Inferior parietal cortex (tissue), 1 donor: Measurements from ENCODE around the gene KCNJ1.
A peak's percentile ranks its signal among the peaks of the same experiment; 100 is the strongest.

Experiments
- DNase-seq: peaks from one replicate; pipeline ENCODE4 v3.0.0-alpha.2; 2016; ENCODE audit errors: extremely low spot score

KCNJ1 gene

DNA sequence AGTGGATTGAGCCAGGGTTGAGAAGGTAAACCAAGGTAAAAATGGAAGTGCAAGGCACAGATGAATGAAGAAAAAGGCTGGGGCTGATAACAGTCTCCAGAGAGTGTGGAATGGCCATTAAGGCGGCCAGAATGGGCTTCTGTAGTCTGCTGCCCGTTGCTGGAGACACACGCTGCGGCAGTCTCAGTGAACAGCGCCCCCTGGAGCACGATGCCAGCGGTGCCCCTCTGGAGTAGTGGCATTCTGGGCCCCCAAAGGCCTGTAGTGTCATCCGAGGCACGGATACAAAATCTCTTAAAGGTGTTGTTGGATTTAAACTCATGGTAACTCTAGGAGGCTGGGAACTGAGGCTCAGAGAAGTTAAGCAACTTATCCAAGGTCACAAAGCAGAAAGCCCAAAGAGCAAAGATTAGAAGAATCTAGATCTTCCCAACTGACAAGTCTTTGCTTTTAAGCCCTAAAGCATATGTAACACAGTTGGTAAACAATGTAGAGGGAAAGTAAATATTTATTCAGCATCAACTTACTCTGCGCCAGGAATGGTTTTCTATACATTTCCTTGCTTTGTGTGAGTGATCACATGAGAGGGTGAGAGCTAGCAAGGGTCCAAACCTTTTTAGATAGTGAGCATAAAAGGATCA, 18.2 kb downstream of the KCNJ1 start:
- DNase-seq: no peak

DNA sequence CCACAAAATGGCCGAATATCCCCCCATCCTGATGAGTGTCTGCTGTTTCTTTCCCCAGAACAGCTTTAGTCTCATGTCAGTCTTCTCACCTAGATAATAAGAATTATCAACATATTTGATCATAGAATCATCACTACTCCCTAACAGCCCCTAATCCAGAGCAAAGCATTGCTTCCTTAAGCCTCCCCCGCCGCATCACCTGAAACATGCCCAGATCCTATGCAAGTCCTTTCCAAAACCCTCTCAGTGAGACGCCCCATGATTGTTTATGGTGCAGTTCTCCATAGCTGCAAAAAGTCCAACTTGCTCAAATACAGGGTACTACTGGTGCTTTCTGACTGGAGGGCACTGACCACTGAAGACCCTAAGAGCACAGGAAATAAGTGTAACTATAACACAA, 20.1 kb downstream of the KCNJ1 start:
- no peak for DNase-seq

DNA sequence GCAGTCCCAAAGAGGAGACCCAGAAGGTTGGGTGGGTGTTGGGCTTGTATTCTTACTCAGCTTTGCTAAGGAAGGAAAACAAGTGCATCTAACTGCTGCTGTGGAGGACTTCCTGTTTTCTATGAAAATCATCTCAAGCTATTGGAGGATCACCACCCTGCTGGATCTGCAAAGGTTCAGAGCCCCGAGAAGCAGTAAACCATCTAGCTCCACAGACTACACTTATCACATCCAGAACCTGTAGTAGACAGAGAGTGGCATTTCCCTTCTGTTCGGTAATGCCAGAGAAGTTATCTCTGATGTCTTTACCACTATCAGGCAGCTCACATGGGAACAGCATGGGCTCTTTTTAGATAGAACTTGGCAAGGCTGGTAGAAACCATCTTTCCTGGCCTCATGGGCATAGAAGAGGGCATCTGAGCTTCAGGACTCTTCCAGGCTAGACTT, 21.7 kb downstream of the KCNJ1 start:
- no peak for DNase-seq

DNA sequence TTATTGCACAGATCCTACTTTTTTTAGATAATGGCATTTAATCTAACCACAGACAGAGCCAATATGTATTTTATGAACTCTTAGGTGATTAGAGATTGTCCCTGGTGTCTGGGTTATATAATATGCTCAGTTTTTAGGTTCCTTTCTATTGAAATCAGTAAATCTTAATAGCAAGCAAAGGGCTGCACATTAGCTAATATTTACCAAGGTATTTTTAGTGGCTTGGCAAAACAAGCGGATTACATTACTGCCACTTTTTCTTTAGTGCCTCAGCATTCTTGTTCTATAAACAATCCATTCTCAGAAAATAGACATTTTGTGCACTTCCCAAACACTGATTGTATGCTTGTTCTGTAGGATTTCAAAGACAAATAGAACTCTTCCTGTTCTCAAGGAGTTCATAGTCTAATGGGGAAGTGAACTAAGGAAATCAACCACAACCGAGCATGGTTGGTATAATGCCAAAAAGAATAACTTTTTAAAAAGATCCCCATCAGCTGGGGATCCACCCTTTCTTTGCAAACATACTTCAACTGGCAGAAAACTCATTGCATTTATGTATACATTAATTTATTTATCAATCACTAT, 23.8 kb downstream of the KCNJ1 start:
- DNase-seq: no peak

DNA sequence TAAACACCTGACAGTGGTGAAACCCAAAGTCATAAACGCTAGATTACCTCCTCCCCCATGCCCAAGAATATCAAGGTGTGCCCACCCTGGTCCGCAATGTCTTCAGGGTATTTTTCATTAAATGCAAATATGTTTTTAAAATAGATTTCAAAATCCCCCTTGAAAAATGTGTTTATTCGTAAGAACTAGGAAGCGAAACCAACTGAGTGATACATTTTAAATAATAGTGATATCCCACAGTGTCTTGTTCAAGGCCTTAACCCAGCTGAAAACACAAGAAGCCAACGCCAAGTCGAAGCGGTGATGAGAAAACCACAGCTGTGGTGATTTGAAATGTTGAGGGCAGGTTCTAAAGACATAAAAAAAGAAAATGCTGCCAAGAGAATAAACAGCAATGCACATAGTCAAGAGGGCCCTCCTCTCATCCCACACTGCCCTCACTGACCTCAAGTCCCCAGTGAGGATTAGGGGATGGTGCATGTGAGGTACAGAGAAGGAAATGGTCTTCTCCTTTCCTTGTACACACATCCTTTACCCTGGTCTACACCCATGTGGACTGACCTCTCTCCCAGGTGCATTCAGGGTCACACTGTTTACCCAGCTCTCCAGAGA, 25.5 kb downstream of the KCNJ1 start:
- no peak for DNase-seq

DNA sequence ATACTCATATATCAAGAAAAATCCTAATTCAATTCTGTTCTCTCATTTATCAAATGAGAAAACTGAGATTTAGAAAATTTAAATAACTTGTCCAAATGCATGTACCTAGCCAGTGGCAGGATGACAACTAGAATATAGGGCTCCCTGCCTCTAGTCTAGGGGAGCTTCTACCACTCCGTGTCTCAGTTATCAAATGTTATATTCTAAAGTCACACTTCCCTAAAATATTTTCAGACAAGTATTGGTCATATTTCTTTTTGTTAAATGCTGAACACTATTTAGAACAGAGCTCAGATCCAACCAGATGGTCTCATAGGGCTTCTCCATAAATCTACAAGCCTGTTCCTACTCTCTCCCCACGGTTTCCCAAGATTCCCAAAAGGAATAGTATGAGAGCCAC, 26.3 kb downstream of the KCNJ1 start:
- DNase-seq: no peak

DNA sequence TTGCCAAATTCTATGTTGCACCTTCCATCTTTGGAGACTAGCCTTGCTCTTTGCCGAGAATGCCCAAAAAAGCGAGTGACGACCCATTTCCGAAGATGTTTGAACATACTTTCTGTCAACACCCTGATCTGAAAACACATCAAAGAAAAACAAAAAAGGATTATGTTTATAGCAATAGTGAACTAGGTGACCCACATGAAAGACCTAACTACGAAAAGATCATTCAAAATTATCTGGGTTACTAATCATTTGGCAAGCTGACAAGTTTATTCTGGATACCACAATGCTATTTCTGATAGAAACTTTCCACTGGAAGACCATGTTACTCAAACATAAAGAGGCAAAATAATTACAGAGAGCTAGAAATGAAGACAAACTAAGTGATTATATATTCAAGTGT, 27.0 kb downstream of the KCNJ1 start:
- DNase-seq: no peak

DNA sequence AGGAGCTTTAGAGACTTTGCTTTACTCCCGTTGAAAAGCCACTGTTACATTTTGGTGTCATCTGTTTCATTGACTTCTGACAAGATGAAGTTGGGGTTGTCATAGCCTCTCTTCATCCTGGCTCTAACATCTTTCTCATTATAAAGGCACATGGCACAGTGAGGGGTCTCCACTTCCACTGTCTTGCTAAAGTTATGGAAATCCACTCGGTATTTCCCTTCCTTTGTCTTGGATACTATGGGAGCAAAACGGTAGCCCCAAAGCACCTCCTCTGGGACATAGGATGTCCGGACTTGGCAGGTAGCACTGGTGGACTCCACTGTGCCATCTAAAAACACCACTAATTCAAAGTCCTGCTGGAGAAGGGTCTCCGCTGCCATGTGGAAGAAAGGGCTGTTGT, 28.0 kb downstream of the KCNJ1 start:
- DNase-seq: no peak

DNA sequence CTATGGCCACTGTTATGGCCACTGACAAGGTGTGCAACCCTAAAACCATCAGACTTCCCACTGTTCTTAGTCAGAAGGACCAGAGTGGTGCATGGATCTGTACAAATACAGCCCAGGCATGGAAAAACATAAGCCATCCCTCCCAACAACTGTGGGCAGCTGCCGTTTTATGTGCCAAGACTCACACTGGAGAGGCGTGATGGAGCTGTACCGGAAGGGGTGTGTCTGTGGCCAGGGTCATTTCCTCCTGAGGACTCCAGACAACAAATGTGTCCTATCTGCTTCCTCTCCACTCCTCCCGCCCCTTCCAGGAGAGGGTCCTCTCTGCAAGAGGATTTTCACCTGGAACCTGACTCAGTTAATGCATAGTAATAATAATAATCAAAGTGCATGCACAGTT, 29.5 kb downstream of the KCNJ1 start:
- DNase-seq: no peak

DNA sequence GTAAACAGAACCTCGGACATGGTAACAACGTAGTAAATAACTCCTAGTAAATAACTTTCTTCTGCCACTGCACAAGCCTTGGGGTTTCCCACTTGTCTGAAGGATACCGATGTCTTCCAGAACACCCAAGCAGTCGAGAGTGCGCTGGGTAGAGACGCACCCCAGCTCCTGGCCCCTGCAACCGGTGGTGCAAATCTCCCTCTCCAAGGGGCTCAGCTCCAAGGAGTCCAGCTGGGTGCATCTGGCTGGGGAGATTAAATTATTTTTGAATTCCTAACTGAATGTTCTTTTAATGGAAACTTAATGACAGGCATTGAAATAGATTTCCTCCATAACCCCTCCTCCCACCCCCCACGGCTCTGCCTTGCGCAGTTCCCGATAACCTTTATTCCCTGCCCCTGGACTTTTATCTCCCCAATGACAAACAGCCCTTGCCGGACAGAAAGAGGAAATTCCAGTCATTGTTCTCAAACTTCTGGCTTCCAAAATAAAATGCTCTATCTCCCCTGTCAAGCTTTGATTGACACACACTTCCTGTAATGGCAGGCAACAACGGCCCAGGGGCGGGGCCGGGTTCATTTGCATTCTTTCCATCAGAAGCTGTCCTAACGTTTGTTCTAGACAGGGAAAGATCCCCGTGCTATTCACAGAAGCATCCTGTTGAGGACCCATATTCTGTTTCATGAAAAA, 31.2 kb downstream of the KCNJ1 start:
- DNase-seq: no peak

DNA sequence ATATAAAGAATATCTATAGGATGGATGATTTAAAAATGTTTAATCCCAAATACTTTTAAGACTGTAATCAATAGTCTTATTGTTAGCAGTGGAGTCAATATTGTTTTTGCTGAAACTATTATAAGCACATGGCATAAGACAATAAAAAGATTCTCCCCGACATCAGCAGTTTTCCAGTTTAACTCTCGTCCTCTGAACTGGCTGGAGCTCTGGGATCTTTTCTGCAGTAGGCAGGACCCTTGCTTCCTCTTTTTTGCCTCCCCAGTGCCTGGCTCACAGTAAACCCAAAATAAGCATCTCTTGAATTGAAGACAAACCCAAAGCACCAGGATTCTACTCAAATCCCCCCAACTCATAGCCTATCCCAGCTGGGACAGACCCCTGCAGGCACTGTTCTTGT, 32.9 kb downstream of the KCNJ1 start:
- no peak for DNase-seq

DNA sequence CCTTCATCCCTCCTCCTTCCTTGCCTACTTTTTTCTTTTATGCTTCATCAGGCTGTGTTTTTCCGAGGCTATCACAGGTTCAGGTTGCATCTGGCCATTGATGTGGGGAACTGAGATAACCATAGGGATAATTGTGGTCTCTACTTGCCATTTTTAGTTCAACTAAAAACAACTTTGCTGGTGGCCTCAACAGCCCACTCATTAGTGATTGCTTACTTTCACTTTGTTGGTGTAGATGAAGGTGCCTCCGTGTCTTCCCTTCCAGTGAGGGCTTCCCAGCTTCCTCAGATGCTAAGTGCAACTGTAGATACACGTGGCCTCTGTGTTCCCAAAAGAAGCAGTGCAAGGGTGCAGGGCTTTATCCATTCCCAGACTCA, 35.0 kb downstream of the KCNJ1 start:
- DNase-seq: no peak

DNA sequence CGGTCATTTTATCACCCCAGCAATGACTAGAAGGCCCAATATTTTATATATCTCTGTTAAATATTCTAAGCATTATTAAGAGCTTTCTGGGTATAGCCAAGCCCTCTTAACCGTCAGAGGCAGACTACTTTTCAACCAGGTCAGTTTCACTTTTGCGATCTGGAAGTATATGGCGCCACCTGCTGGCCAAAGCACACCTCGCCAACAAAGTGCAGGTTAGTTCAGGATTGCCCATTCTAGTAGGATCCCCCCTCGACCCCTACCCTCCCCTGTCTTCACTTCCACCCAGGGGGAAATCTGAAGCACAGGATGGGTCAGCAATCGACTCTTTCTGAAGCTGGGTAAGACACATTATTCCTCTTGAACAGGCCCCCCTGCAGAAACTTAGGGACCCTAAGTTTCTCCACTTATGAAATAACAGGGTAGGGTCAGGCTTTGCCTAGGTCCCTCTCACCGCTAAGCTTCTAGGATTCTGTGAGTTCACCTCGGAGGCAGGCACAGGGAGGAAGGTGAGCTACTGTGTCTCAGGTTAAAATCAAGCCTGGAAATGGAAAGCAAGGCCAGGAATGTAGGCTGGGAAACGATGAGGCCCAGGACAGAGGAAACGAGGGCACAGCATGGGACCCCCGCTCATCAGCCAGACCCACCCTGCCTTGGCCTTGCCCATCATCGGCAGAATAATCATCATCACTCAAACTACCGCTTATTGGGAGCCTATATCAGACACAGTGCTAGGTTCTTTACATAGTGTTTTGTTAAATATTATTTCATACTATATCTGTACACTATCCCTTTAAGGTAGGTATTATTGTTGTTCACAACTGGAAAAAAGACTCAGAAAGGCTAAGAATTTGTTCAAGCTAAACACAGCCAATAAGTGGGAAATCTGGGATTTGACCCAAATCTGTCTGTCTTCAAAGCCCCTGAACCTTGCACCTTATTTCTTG, 35.6 kb downstream of the KCNJ1 start:
- peak; percentile 92 for DNase-seq

DNA sequence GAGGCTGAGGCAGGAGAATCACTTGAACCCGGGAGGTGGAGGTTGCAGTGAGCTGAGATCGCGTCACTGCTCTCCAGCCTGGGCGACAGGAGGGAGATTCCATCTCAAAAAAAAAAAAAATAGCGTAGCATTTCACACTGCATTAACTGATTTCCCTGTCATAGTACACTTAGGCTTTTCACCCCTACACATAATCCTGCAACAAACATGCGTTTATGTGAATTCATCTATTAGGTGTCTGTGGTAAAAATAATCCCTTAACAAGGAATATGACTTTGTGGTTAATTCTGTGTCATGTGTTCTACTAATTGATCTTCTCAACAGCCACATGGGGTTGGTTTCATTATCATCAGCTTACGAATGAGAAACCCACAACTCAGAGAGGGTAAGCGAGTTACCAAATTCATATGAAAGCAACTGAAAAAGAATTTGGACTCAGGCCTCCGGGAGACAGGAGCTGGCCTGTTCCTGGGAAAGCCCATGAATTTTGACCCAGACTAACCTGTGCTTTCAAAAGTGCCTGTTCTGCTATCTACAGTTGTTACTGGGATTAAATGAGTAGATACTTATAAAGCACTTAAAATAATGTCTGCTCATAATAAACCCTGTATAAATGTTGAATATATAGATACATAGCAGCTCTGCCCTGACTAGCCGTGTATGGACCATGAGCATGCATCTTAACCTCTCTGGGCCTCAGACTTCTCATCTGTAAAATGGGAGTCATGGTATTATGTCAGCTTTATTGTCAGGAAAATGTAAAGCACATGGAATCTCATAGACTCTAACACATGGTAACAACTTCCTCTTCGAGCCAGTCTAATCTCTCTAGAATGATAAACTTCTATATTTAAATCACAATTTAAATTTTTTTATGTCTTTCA, 36.6 kb downstream of the KCNJ1 start:
- DNase-seq: no peak

DNA sequence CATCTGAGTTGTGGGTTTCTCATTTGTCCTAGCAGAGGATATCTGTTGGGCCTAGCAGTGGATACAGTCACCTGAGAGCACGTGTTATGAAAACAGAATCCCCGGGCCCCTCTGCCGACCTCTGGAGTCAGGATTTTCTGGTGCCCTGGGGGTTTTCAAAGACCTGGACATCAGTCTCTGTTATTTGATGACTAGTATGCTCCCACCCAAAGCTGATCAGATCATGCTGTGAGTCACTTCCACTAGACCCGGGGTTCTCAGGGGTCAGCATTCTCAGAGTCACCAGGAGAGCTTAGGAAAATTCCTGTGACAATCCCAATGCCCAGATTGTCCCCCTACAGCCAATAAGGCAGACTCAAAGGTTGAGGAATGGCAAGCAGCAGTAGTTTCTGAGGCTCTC, 38.7 kb downstream of the KCNJ1 start:
- no peak for DNase-seq

DNA sequence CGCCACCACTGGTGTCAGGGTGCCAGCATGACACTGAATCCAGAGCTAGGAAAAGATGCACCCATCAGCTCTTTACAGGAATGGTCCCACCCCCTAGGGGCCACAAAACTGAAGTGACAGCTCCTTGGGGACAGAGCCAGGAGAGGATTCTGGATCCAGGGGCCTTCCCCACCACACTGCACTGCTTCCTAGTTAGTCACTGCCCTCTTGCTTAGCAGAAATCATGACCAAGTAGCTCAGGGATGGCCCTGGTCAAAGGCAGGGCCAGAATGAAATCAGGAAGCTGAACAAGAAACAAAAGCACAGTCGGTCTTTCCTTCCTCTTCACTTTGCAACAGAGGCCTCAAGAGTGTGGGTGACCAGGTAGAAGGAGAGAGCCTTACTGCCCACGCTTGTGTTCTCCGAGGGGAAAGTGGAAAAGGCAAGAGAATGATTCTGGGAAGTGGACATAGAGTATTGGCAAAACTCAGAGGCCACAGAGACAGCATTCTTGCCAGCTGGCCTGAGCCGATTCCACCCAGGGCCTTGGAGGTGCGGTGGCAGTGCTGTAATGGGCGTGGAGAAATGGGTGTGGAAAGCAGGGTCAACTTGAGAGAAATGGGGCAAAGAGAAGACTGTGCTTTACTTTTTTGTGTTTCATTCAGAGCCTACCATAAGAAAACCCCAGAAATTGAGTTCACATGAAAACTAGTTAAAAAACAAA, 39.8 kb downstream of the KCNJ1 start:
- DNase-seq: no peak

DNA sequence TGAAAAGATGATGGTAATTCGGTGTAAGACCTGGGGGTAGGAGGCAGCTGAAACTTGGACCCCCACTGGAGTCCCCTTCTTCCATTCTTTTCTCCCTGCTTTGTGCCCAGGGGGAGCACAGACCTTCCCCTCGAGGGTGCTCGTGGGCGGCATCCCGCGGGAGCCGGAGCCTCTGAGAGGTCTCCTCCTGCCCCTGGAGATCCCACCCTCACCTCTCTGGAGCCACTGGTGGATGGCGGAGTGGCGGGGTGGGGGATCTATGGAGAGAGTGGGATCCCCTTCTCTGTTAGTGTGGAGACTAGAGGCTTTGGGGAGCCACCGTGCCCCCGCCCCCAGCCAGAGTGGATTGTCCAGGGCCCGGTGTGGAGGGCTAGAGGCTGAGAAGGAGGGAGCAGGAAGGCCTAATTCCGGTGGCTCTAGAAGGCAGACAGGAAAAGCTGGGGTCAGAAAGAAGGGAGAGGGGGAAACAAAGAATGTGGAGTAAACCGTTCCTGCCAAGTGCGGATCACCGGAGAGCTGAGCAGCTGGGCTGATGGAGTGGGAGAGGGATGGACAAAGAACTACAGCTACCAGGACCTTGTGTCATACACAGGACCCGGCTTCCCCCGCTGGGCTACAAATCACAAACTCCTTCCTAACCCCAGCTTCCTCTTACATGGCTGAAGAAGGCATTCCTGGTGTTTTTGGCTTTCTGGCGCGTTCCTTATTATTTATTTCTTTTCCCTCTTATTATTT, 41.9 kb downstream of the KCNJ1 start:
- no peak for DNase-seq

DNA sequence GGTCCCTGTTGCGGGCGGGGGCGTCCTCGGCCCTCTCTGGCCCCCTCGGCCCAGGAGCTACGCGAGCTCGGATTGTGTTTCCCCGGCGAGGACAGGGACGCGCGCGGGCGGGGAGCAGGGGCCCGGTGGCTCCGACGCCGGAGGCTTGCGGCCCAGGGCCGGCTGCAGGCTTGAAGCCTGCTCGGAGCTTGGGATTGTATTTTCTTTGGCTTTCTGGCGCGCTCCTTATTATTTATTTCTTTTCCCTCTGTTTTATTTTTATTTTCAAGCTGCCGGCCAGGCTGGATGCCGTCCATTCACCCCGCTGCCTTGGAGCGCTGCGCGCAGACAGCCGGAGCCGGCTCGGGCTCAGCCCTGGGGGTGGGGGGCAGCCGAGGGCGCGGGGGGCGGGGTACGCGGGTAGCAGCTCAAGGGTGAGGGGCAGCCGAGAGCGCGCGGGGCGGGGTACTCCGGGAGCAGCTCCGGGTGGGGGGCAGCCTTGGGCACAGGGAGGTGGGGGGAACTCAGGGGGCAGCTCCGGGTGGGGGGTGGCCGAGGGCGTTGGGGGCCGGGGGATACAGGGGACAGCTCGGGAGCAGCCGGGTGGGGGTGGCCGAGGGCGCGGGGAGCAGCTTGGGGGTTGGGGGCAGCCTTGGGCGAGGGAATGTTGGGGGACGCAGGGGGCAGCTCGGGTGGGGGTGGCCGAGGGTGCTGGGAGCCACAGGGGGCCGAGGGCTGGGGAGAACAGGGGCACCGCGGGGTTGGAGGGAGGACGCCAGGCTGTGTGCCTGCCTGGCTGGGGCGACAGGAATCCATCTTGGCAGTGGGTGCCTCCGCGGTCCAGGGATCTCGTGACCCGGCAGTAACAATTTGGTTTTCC, 42.7 kb downstream of the KCNJ1 start:
- no peak for DNase-seq

DNA sequence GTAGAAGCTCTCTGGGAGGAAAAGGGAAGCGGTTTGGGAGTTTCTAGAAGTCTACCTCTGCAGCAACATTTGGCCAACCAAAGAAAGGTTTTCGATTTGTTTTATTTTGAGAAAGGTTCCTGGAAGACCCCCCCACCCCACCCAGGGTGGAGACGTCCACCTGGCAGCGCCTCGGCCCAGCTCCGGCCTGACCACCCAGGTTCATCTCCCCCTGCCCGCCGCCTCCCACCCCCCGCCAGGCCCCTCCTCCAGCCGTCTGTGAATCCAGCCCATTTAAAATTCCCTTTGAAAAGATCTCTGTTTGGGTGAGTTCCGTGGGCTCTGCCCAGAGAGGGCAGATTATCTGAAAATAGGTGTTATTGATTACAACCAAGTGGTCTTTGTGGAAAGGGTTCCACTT, 43.3 kb downstream of the KCNJ1 start:
- no peak for DNase-seq
